Measurements from ENCODE around the gene C1QL4.
"Not testable (repeated sequence)": the region's sequence is repeated elsewhere in the genome, so short reads cannot be mapped to it uniquely, and the experiment has no call there.

The C1QL4 gene

GRCh38 chr12:49336645-49337584, at the start of gene C1QL4:
C1QL4 (minus strand) TSS chr12:49337188; CDS start chr12:49336477, 711 bp downstream.
- peak; percentile 39 for DNase-seq

GRCh38 chr12:49380184-49380583, 43.2 kb upstream of the C1QL4 start:
- DNase-seq, result not testable (repeated sequence)

- no peak for DNase-seq
Observed at GRCh38 chr12:49377386-49377785, 40.4 kb upstream of the C1QL4 start.

GRCh38 chr12:49375406-49375805, 38.4 kb upstream of the C1QL4 start:
- no peak for DNase-seq

- DNase-seq, result no peak
Observed at GRCh38 chr12:49370539-49370938, 33.6 kb upstream of the C1QL4 start.

- no peak for DNase-seq
Observed at GRCh38 chr12:49369411-49370145, 32.6 kb upstream of the C1QL4 start.

- no peak for DNase-seq
Observed at GRCh38 chr12:49368240-49368600, 31.2 kb upstream of the C1QL4 start.

- no peak for DNase-seq
Observed at GRCh38 chr12:49367381-49368239, 30.6 kb upstream of the C1QL4 start, which contains the start of gene SPATS2. SPATS2 (plus strand) TSS chr12:49367462; CDS start chr12:49461013, 93,551 bp downstream.

- peak; percentile 93 for DNase-seq
Observed at GRCh38 chr12:49366652-49367380, 29.8 kb upstream of the C1QL4 start.

- no peak for DNase-seq
Observed at GRCh38 chr12:49366096-49366651, 29.2 kb upstream of the C1QL4 start.

- DNase-seq, result no peak
Observed at GRCh38 chr12:49365542-49365941, 28.6 kb upstream of the C1QL4 start.

- DNase-seq, result no peak
Observed at GRCh38 chr12:49364989-49365388, 28.0 kb upstream of the C1QL4 start.

GRCh38 chr12:49362077-49362476, 25.1 kb upstream of the C1QL4 start:
- no peak for DNase-seq

GRCh38 chr12:49359671-49360070, 22.7 kb upstream of the C1QL4 start:
- DNase-seq, result no peak

- DNase-seq, result peak; percentile 28
Observed at GRCh38 chr12:49358483-49359141, 21.6 kb upstream of the C1QL4 start.

- DNase-seq, result no peak
Observed at GRCh38 chr12:49357103-49357678, 20.2 kb upstream of the C1QL4 start.

- DNase-seq, result no peak
Observed at GRCh38 chr12:49355913-49356312, 18.9 kb upstream of the C1QL4 start.

GRCh38 chr12:49352351-49352750, 15.4 kb upstream of the C1QL4 start:
- no peak for DNase-seq

GRCh38 chr12:49349266-49349665, 12.3 kb upstream of the C1QL4 start:
- DNase-seq, result no peak

GRCh38 chr12:49348781-49349180, 11.8 kb upstream of the C1QL4 start:
- DNase-seq, result no peak

All from DMS153 (cell line).